WTC11 (cell line): ENCODE measurements around the gene SLC7A7.

Source experiments
- ETV6 ChIP-seq: sonication (generic); formaldehyde crosslinking; IDR thresholded peaks from 2 replicates; pipeline ENCODE4 v1.8.1; 2022; ENCODE audit warnings: mild to moderate bottlenecking, missing genetic modification reagents
- FOXJ3 ChIP-seq: sonication (generic); formaldehyde crosslinking; IDR thresholded peaks from 2 replicates; pipeline ENCODE4 v1.9.0; 2021; ENCODE audit warnings: missing genetic modification reagents, mild to moderate bottlenecking, borderline replicate concordance
- GTF2I ChIP-seq: fragments of 250-450 bp; sonication (Bioruptor Pico); conservative IDR thresholded peaks from 2 replicates; pipeline ENCODE4 v1.4.0; 2021; ENCODE audit warnings: mild to moderate bottlenecking
- HMGA2 ChIP-seq: fragments of 250-450 bp; sonication (Bioruptor Pico); IDR thresholded peaks from 2 replicates; pipeline ENCODE4 v1.4.0; 2021; ENCODE audit warnings: mild to moderate bottlenecking, moderate library complexity
- JUN ChIP-seq: sonication (generic); formaldehyde crosslinking; IDR thresholded peaks from 2 replicates; pipeline ENCODE4 v1.8.0; 2023; ENCODE audit warnings: mild to moderate bottlenecking, missing genetic modification reagents
- NR1H2 ChIP-seq: sonication (generic); formaldehyde crosslinking; IDR thresholded peaks from 2 replicates; pipeline ENCODE4 v1.9.0; 2021; ENCODE audit warnings: mild to moderate bottlenecking, moderate library complexity, missing genetic modification reagents
- TCF7 ChIP-seq: sonication (generic); formaldehyde crosslinking; IDR thresholded peaks from 2 replicates; pipeline ENCODE4 v1.8.0; 2022; ENCODE audit warnings: mild to moderate bottlenecking, low read depth, missing genetic modification reagents, moderate library complexity
- USF1 ChIP-seq: sonication (generic); formaldehyde crosslinking; IDR thresholded peaks from 2 replicates; pipeline ENCODE4 v1.8.0; 2022; ENCODE audit warnings: mild to moderate bottlenecking, missing genetic modification reagents
- ZNF317 ChIP-seq: sonication (generic); formaldehyde crosslinking; IDR thresholded peaks from 2 replicates; pipeline ENCODE4 v1.8.1; 2023; ENCODE audit warnings: low read depth, mild to moderate bottlenecking, moderate library complexity, missing genetic modification reagents, borderline replicate concordance
- TF ChIP-seq, protein P1 (sequence below): fragments of 200-600 bp; IDR thresholded peaks from 2 replicates; pipeline ENCODE4 v1.8.0; 2022; ENCODE audit warnings: antibody characterized with exemption
- TF ChIP-seq, protein P2 (sequence below): sonication (generic); formaldehyde crosslinking; IDR thresholded peaks from 2 replicates; pipeline ENCODE4 v1.8.0; 2022; ENCODE audit warnings: mild to moderate bottlenecking, missing genetic modification reagents
- TF ChIP-seq, protein P3 (sequence below): sonication (generic); formaldehyde crosslinking; IDR thresholded peaks from 2 replicates; pipeline ENCODE4 v1.8.0; 2022; ENCODE audit warnings: mild to moderate bottlenecking, missing genetic modification reagents
- TF ChIP-seq, protein P4 (sequence below): fragments of 250-450 bp; sonication (Bioruptor Pico); IDR thresholded peaks from 2 replicates; pipeline ENCODE4 v2.1.2; 2022; ENCODE audit warnings: mild to moderate bottlenecking, moderate library complexity

DNA sequence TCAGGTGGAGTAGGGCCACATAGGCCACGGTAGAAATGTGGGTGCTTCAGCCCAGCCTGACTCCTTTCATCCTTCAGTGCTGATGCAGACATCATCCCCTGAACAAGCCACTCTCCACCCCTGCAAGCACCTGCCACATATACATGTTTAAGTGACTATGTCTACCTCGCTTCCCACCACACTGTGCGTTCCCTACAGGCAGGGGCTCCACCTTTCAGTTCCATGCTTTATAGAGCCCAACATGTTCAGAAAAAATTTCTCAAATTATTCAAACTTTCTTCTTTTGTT is 11.6 kb downstream of the SLC7A7 start:
- TF ChIP-seq, protein P1, sequence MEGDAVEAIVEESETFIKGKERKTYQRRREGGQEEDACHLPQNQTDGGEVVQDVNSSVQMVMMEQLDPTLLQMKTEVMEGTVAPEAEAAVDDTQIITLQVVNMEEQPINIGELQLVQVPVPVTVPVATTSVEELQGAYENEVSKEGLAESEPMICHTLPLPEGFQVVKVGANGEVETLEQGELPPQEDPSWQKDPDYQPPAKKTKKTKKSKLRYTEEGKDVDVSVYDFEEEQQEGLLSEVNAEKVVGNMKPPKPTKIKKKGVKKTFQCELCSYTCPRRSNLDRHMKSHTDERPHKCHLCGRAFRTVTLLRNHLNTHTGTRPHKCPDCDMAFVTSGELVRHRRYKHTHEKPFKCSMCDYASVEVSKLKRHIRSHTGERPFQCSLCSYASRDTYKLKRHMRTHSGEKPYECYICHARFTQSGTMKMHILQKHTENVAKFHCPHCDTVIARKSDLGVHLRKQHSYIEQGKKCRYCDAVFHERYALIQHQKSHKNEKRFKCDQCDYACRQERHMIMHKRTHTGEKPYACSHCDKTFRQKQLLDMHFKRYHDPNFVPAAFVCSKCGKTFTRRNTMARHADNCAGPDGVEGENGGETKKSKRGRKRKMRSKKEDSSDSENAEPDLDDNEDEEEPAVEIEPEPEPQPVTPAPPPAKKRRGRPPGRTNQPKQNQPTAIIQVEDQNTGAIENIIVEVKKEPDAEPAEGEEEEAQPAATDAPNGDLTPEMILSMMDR = no peak
- TF ChIP-seq TCF7 (CRISPR knock-in tag) (no peak), USF1 (CRISPR knock-in tag) (no peak), GTF2I (CRISPR knock-in tag) (no peak), ZNF317 (CRISPR knock-in tag) (no peak), JUN (CRISPR knock-in tag) (no peak), FOXJ3 (CRISPR knock-in tag) (no peak), ETV6 (no peak), HMGA2 (no peak), NR1H2 (CRISPR knock-in tag) (no peak)
- TF ChIP-seq, protein P2, sequence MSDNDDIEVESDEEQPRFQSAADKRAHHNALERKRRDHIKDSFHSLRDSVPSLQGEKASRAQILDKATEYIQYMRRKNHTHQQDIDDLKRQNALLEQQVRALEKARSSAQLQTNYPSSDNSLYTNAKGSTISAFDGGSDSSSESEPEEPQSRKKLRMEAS (CRISPR knock-in tag) = no peak
- TF ChIP-seq, protein P3, sequence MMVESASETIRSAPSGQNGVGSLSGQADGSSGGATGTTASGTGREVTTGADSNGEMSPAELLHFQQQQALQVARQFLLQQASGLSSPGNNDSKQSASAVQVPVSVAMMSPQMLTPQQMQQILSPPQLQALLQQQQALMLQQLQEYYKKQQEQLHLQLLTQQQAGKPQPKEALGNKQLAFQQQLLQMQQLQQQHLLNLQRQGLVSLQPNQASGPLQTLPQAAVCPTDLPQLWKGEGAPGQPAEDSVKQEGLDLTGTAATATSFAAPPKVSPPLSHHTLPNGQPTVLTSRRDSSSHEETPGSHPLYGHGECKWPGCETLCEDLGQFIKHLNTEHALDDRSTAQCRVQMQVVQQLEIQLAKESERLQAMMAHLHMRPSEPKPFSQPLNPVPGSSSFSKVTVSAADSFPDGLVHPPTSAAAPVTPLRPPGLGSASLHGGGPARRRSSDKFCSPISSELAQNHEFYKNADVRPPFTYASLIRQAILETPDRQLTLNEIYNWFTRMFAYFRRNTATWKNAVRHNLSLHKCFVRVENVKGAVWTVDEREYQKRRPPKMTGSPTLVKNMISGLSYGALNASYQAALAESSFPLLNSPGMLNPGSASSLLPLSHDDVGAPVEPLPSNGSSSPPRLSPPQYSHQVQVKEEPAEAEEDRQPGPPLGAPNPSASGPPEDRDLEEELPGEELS (CRISPR knock-in tag) = no peak
- TF ChIP-seq, protein P4, sequence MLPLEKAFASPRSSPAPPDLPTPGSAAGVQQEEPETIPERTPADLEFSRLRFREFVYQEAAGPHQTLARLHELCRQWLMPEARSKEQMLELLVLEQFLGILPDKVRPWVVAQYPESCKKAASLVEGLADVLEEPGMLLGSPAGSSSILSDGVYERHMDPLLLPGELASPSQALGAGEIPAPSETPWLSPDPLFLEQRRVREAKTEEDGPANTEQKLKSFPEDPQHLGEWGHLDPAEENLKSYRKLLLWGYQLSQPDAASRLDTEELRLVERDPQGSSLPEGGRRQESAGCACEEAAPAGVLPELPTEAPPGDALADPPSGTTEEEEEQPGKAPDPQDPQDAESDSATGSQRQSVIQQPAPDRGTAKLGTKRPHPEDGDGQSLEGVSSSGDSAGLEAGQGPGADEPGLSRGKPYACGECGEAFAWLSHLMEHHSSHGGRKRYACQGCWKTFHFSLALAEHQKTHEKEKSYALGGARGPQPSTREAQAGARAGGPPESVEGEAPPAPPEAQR (CRISPR knock-in tag) = no peak
